NB4 (cell line): ENCODE measurements around the gene SPATA45.
A peak's percentile ranks its signal among the peaks of the same experiment; 100 is the strongest.

Experiments
- DNase-seq: peaks from one replicate; pipeline ENCODE4 v3.0.0; 2010; ENCODE audit warnings: low read depth
- H3K4me3 ChIP-seq: one replicate; pipeline ENCODE4 v1.5.1; 2011; ENCODE audit warnings: mild to moderate bottlenecking, low read depth, low read length, moderate library complexity
- CTCF ChIP-seq: IDR thresholded peaks from one replicate; pipeline ENCODE4 v1.5.1; 2012; ENCODE audit warnings: low read depth, low read length
- MAX ChIP-seq: IDR thresholded peaks from 2 replicates; pipeline ENCODE4 v1.6.1; 2011; ENCODE audit warnings: low read depth, low read length
- MYC ChIP-seq: IDR thresholded peaks from 2 replicates; pipeline ENCODE4 v1.6.1; 2011; ENCODE audit warnings: low read depth, low read length
- POLR2A ChIP-seq: IDR thresholded peaks from 2 replicates; pipeline ENCODE4 v1.6.1; 2011; ENCODE audit warnings: mild to moderate bottlenecking; ENCODE audit not compliant: insufficient read length; ENCODE audit errors: extremely low read depth

The SPATA45 gene

DNA sequence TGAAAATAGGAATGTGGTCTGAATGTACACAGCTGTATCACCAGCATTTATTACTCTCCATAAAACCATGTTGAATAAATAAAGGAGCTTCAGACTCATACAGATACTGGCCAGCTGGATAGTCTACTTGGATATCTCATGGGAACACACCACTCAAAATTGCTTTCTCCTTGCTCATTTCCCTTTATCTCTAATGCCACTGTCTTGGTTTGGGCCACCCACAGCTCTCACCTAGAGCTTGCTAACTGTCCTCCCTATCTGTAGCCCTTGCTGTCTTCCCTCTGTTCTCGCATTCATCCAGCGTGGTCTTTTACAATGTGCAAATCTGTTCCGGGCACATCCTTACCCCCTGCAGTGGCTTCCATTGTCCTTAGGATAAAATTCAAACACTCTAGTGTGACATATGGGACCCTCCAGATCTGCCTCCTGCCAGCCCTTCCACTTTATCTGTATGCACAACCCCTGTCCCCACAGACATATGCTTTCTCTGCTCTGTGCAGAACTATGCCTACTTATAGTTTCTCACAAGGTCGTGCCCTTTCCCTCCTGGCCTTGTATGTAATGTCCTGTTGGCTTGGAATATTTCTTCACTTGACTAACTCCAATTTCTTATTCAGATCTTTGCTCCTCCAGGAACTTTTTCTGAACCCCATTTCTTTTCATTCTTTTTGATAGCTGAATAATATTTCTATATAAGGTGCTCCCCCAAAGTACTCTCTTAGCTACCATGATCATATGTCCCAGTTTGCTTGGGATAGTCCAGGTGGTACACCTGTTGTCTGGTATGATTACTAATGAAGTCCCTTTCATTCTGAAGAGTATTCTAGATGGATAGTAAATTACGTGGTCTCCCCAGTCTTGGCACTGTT is 13.5 kb upstream of the SPATA45 start:
- peak overlapping the region; percentile 70 for H3K4me3 ChIP-seq
- DNase-seq: peak; percentile 20
- TF ChIP-seq POLR2A: no peak
- TF ChIP-seq CTCF: no peak
- TF ChIP-seq MAX: no peak
- TF ChIP-seq MYC: no peak

DNA sequence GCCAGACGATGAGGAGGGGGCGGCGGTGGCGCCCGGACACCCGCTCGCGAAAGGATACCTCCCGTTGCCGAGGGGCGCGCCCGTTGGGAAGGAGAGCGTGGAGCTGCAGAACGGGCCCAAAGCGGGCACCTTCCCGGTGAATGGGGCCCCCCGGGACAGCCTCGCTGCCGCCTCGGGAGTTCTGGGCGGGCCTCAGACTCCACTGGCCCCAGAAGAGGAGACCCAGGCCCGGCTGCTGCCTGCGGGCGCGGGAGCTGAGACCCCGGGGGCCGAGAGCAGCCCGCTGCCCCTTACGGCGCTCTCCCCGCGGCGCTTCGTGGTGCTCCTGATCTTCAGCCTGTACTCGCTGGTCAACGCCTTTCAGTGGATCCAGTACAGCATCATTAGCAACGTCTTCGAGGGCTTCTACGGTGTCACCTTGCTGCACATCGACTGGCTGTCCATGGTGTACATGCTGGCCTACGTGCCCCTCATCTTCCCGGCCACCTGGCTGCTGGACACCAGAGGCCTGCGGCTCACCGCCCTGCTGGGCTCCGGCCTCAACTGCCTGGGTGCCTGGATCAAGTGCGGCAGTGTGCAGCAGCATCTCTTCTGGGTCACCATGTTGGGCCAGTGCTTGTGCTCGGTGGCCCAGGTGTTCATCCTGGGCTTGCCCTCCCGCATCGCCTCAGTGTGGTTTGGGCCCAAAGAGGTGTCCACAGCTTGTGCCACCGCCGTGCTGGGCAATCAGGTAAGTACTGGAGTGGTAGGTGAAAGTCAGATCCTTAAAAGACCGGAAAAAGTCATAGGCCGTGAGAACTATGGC is 11.2 kb upstream of the SPATA45 start:
- peak; percentile 55 for DNase-seq
- peak overlapping the region; percentile 70 for H3K4me3 ChIP-seq
- peak; percentile 34; the same call in 1 of the 2 replicates for TF ChIP-seq MAX
- TF ChIP-seq POLR2A: no peak

DNA sequence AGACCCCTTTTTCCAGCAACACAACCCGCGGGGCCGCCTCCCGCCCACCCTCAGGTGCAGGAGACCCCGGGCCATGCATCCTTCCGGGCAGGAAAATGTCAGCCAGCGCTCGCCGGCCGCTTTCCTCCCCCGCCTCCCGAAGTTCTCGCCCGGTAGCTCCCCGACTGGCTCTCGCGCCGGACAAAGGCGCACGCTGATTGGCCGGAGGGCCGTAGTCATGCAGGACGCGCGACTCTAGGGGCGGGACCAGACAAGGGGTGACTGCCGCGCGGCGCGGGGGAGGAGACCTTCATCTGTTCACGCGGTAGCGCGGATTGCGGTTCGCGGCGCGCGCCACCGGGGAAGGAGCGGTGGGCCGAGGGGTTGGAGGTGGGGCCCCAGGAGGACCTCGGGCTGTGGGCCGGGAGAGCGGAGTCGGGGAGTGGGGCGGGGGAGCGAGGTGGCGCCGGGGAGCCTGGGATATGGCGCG is 10.6 kb upstream of the SPATA45 start, which contains the start of gene FLVCR1:
FLVCR1 (plus strand) TSS at position 284 of the 469 bp plus-strand sequence; CDS start at position 462, 178 bp downstream.
- DNase-seq: peak; percentile 97
- peak within 1 kb of the TSS; percentile 70 for H3K4me3 ChIP-seq
- TF ChIP-seq POLR2A (peak; percentile 78), MYC (peak; percentile 90), MAX (peak; percentile 73), CTCF (no peak)

GRCh38 chr1:212856755-212857154 is 9.3 kb upstream of the SPATA45 start:
- TF ChIP-seq POLR2A: no peak
- no peak for TF ChIP-seq MAX
- TF ChIP-seq MYC: no peak
- no peak for TF ChIP-seq CTCF
- peak overlapping the region; percentile 70 for H3K4me3 ChIP-seq
- DNase-seq: no peak

- H3K4me3 ChIP-seq: no peak overlapping the region
- DNase-seq: no peak
- TF ChIP-seq MYC: no peak
- TF ChIP-seq CTCF: no peak
- TF ChIP-seq MAX: no peak
- TF ChIP-seq POLR2A: no peak
Measured at GRCh38 chr1:212853658-212854057, 6.2 kb upstream of the SPATA45 start.
